NCI-H2227 treated with DMSO at 0.1 percent for 48 hours (cell line): ENCODE data around the gene CNPY3.
A peak's percentile ranks its signal among the peaks of the same experiment; 100 is the strongest.

Experiments used
- DNase-seq: peaks from one replicate; lab custom pipeline; 2025; lab: John Stamatoyannopoulos, UW

The CNPY3 gene

GRCh38 chr6:42960243-42961019 lies 31.2 kb downstream of the CNPY3 start, which contains the start of gene GNMT:
TSS of gene GNMT (plus strand) at chr6:42960754. CDS start at chr6:42960768, 14 bp downstream.
- peak; percentile 61 for DNase-seq

DNA sequence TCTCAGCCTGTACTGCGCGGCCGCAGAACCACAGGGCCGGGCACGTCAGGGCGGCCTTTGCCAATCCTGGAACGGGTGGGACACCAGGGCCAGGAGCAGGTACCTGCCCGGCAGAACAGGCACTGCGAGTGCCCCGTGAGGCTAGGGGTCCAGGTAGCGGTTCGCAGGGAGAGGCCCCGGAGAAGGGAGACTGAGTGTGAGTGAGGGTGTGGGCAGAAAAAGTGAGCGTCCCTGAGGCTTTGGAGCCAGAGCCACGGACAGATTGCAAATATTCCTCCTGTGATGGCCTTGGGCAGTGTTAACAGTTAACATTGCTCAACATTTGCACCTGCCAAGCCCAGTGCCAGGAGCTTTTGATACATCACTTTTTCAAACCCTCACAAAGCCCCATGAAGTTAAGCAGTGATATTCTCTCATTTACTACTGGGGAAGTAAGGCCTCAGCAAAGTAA lies 31.8 kb downstream of the CNPY3 start:
- no peak for DNase-seq

GRCh38 chr6:42962096-42962495 lies 32.8 kb downstream of the CNPY3 start:
- no peak for DNase-seq

DNA sequence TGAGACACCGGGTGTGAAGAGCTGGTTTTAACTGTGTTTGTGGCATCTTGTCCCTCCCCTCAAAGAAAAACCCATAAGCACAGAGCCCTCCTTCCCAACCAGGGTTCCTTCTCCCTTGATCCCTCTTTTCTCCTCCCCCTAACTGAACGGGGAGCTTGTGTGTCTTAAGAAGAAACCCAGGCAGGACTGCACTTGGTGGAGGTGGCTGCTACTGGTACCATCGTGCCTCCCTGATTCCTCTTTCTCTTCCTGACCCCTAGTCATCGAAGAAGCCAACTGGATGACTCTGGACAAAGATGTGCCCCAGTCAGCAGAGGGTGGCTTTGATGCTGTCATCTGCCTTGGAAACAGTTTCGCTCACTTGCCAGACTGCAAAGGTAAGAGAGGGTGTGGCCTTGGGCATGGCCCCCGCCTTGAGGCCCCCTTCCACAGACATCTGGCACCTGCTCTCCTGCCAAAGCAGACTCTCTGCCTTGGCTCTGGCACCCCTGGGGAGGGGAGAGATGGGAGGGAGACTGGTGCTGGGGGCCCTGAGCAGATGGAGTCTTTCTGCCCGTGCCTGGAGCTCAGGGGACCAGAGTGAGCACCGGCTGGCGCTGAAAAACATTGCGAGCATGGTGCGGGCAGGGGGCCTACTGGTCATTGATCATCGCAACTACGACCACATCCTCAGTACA lies 33.4 kb downstream of the CNPY3 start:
- no peak for DNase-seq

- DNase-seq, result no peak
Measured at GRCh38 chr6:42963179-42963854, 34.0 kb downstream of the CNPY3 start.

DNA sequence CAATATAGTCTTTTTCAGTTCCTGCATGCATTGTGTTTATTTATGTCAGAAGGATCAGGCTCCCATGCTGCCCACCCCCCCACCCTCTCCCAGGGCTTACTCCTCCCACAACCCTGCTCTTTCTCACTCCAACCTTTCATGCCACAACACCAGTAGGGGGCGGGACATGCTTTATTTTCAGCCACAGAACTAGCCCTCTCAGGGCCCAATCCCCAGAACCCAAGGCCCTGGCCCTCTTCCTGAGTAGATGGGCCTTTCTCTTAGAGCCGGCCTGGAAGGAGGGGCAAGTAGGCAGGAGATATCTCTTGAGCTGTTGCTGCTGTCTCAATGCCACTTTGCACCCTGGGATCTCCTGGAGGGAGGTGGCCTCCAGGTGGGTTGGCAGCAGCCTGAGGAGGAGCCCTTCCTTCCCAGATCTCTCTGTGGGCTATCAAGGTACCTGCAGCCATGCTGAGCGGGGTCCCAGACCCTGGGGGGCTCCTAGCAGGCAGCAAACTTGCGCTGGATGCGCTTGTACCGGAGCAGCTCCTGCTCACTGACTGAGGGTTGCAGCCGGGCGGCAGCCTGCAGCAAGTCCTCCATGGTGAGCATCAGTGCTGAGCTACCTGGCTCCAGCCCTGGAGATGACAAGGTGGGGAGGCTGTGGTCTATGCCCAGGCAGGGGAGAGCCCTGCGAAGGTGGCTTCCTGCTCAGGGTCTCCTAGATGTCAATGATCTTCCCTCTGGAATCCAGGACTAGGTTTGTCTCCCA lies 34.8 kb downstream of the CNPY3 start:
- DNase-seq, result no peak

DNA sequence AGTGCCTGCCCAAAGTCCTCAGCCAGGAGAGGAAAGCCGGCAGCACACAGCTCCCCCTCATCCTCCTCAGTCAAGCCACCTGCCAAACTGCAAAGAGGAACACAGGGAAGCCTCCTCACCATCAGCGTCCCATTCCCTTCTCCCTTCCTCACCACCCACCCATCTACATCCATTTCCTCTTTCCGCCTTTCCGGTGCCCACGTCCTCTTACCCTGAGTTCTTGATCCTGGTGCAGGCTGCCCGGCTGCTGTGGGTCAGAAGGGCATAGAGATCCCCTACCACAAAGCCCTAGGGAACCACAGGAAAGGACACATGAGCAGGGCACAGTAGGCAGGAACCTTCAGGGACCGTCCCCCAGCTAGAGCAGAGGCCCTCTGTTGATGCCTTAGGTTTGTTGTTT lies 37.3 kb downstream of the CNPY3 start:
- no peak for DNase-seq

GRCh38 chr6:42967228-42967627 lies 37.9 kb downstream of the CNPY3 start:
- DNase-seq, result no peak

DNA sequence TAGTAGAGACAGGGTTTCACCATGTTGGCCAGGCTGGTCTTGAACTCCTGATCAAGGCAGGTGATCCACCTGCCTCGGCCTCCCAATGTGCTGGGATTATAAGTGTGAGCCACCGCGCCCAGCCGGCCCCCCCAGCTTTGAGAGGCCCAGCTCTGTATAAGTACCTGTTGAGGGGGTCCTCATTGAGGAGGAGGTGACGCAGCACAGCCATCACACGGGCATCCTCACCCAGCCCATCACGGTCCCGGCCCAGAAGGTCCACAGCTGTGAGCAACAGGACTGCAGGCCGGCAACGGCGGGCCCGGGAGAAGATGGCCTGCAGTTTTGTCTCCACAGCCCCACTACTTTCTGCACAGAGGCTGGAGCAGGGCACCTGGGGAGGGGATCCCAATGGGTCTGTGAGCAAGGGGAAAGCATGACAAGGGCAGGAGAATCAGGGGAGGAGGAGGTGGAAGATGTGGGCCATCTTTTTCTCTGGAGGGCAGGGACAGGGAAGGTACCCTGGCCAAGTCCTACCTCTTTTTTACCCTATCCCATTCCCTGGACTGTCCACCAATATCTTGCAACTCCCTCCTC lies 38.9 kb downstream of the CNPY3 start:
- DNase-seq, result no peak

DNA sequence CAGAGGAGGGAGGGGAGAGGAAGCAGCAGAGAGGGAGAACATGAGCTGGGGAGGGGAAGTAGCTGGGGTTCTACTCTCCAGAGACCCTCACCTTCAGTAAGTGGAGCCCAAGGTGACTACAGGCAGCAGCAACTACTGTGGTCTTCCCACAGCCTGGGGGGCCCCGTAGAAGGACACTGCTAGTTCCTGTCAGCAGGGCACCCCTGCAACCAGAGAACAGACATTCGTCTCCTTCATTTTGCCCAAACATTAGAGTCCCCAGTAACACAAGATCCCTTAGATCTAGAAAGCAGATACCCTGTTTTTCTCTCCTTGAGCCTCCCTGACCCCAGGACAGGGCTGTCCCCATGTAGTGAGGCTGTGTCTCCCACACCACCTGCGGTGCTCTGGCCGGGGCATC lies 39.5 kb downstream of the CNPY3 start:
- DNase-seq, result no peak

GRCh38 chr6:42969431-42969830 lies 40.2 kb downstream of the CNPY3 start:
- no peak for DNase-seq

GRCh38 chr6:42969934-42970333 lies 40.7 kb downstream of the CNPY3 start:
- no peak for DNase-seq

DNA sequence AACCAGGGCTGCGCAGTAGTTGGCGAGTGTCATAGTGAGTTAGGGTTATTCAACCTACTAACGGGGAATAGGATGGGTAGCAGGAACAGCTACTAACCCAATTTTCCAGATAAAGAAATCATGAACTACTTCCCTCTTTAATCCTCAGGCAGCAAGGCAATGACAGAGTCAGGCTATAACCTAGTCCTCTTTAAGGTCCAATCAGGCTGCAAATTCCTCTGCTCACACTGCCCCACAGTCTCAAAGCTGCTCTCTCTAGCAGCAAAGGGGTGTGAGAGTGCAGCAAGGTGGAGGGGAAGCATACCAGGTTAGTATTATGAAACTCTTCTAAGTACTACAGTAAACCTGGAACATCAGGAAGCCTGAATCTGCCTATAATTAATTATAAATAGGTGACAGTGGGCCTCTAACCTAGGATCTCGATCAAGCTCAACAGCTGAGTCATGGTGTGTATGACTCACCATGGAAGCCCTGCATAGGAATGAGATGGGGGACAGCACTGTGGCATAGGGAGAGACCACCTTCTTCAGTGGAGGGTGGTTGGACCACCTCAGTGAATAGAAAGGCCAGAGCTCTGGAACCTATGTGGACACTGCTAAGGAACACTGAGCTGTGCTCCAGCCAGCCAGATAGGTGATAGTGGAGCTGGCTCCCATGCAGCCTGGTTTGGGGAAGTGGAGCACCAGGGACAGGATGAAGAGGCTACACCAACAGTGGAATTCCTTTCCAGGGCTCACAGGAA lies 41.8 kb downstream of the CNPY3 start:
- DNase-seq, result no peak

- no peak for DNase-seq
Measured at GRCh38 chr6:42971746-42972327, 42.6 kb downstream of the CNPY3 start.

DNA sequence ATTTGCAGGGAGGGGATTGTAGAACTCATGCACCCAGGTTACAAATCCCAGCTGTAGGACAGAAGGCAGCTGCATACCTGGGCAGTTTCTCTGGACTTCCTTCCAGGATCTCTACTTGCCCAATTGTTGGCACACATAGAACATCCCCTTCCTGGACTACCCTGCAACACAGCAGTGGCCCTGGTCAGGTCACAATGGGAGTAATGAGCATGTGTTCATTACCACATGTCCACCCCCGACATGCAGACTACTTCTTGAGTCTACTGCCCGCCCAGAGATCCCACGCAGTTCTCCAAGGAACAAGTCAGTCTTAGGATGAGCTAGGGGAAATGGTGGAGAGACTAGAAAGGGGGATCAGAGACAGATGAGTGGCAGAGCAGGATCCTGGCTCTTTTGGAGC lies 44.6 kb downstream of the CNPY3 start:
- no peak for DNase-seq

DNA sequence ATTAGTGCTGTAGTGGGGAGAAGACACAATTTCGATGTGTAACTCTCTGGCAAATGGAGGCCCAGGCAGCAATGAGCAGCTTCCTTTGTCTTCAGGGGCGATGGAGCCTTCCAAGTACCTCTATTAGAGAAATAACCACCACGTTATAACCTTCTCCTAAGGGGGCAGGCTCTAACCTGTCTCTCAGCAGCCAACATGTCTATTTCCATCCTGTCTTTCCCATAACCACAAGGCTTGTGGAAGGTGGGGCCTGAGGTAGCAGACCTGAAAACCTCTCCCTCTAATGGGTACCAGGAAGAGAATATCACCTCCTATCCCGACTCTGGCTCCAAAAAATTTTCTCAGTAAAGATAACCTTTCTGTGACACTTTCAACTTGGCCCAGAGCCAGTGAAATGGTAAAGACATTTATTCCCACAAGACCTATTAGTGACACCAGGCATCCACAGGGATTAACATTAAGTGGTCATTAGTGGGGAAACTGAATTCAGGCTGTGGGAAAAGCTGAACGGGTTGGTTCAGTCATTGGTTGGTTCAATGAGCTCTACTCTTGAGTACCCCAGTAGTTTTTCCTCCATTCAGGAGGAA lies 45.7 kb downstream of the CNPY3 start:
- no peak for DNase-seq

DNA sequence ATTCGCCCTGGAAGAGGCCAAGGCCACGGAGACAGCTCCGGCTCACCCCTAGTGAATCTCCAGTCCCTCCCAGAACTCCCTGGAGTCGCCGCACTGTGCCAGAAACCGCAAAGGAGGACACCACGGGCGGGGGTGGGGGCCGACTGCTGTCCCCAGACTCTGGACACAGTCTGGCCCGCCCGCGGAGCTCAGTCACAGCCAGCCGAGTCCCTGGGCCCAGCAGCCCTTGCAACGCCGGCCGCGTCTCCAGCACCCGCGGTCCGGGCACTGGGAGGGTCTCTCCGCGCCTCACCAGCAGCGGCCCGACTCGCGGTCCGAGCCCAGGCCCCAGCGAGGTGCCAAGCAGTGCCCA lies 49.2 kb downstream of the CNPY3 start:
- no peak for DNase-seq

- DNase-seq, result peak; percentile 89
Measured at GRCh38 chr6:42978839-42979522, 49.7 kb downstream of the CNPY3 start, which contains the start of gene PEX6. TSS of gene PEX6 (minus strand) at chr6:42979181. CDS start at chr6:42979150, 31 bp downstream.

DNA sequence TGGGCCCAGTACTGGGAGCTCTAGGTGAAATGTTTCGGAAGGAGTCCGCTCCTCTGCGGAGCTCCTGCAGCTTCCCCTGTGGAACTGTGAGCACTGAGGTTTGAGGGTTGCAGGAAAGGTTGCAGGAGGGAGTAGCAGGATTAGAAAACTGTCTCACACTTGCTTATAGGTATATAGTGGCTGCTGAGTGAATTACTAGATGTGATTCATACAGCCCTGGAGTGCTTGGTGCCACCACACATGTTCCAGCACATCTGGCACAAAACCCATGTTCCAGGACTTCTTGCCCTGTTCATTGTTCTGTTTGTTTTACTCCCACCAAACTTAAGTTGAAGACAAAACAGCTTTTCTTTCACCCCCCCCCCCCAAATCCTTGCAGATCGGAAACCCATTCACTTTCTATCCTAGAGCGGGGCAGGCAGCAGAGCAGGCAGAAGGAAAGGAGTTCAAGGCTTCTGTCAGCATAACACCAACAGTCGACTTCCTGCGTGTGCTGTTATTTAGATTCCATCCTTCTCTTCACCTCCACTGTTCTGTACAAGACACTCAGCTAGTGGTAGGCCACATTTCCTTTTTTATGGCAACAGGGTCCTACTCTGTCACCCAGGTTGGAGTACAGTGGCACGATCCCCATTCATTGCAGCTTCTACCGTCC lies 50.4 kb downstream of the CNPY3 start:
- DNase-seq, result no peak
